Kasumi-1 (cell line): ENCODE data around the gene SCNN1G.
"Not testable (repeated sequence)": the region's sequence is repeated elsewhere in the genome, so short reads cannot be mapped to it uniquely, and the experiment has no call there.

Experiments
- DNase-seq, 2 experiments: peaks; one replicate each; lab custom pipeline; 2025; lab: John Stamatoyannopoulos, UW

The SCNN1G gene, protein sequence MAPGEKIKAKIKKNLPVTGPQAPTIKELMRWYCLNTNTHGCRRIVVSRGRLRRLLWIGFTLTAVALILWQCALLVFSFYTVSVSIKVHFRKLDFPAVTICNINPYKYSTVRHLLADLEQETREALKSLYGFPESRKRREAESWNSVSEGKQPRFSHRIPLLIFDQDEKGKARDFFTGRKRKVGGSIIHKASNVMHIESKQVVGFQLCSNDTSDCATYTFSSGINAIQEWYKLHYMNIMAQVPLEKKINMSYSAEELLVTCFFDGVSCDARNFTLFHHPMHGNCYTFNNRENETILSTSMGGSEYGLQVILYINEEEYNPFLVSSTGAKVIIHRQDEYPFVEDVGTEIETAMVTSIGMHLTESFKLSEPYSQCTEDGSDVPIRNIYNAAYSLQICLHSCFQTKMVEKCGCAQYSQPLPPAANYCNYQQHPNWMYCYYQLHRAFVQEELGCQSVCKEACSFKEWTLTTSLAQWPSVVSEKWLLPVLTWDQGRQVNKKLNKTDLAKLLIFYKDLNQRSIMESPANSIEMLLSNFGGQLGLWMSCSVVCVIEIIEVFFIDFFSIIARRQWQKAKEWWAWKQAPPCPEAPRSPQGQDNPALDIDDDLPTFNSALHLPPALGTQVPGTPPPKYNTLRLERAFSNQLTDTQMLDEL

DNA sequence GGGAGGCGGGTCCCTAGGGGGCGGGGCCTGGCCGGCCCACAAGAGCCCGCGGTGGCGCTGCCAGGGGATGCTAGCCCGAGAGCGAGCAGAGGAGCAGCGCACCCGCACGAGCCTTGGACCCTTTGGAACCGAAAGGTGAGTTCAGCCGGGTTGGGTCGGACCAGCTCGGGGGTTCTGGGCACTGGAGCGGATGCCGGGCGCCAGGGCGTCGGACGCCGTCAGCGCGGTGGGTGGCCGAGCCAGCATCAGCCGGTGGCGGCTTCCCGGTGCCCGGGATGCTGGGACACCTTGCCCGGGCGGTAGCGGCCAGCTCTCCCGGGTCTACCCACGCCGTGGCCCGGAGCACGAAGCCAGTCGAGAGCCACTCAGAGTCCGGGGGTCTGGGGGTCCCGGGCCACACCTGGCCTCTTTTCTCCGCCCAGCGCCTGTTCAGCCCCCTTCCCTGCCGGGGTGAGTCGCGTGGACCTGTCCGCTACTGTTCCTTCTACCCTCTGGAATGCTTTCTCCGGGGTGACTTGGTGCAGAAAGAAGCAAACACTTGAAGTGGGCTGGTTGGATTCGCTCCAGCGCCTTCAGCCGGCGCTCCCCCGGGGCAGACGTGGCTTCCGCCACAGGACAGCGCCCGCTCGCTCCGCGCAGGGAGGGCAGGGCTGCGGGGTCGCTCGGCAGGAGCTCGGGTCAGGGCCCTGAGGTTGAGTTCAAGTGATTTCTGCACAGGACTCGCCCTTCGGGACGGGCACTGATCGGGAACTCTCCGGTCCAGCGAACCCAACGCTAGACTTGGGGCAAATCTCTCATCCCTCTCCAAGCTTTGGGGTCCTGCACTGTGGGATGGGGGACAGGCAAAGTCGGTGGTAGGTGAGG, at the start of gene SCNN1G:
SCNN1G (plus strand) TSS at position 67 of the 864 bp plus-strand sequence. CDS start 3,527 bp downstream, outside the sequence.
- DNase-seq, result no peak

DNA sequence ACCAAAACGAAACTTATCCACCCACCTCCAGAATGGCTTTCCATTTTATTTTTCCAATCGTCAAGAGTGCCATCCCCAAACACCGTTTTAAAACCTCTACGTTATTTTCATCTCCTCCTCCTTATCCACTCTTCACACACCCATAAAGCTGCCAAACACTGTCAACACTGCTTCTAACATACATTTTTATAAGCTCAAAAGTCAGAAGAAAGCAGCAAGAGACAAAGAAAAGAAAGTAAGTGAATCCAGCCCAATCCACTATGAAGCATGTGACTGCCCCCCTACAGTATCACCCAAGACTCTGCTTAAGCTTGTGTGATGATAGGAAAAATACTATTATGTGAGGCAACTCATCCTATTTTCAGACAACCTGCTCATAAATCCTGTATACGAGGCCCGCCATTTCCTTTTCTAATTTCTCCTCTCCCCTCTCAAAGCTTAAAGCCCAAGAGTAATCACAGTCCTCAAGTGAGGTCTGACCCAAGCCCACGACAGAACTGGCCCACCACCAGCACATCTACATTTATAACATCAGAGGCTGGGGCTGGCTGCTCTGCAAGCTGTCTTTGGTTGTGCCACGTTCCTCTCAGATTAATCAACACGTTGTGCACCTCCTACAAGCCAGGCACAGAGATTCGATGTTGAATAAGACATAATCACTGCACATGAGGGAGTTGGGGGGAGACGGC, 49.6 kb upstream of the SCNN1G start:
- no peak for DNase-seq

DNA sequence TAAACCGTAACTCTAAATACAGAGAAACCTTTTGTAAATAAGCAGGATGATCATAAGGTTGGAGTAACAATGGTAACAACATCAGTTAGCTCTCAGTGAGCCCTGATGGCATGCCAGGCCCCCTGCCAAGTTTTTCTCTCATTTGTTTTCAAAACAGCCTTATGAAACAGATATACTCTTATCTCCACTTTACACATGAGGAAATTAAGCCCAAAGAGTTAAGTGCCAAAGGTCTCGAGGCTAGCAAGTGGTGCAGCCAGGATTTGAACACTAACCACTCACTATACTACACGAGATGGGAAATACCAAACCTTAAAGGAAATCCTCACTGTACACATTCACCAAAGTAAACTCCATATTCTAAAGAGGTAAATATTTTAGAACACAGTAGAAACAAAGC, 48.3 kb upstream of the SCNN1G start:
- no peak for DNase-seq

DNA sequence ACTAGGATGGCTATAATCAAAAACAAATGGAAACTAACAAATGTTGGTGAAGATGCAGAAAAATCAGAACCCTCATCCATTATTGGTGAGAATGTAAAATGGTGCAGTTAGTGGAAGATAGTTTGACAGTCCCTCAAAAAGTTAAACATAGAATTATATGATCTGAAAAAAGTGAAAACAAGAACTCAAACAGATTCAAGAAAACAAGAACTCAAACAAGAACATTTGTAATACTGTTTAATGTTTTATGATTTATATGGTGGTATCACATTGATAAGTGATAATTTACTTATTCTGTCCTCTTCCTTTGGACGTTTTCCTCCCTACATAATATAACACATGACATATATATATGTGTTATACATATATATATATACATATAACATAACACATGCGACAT, 45.3 kb upstream of the SCNN1G start:
- no peak for DNase-seq

DNA sequence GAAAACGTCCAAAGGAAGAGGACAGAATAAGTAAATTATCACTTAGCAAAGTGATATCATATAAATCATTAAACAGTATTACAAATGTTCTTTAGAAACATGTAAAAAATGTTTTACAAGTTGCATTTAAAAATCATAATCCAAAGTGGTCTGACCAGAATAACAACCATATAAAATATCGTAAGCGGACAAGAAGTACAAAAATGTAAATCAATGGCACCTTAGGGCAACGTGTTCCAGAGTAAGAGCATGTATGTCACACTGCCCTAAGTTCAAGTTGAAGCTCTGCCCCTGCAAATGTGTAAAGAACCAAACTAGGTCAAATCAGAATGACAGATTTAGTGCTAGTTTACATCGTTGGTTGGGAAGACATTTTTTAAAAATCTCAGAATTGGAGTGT, 44.7 kb upstream of the SCNN1G start:
- no peak for DNase-seq

DNA sequence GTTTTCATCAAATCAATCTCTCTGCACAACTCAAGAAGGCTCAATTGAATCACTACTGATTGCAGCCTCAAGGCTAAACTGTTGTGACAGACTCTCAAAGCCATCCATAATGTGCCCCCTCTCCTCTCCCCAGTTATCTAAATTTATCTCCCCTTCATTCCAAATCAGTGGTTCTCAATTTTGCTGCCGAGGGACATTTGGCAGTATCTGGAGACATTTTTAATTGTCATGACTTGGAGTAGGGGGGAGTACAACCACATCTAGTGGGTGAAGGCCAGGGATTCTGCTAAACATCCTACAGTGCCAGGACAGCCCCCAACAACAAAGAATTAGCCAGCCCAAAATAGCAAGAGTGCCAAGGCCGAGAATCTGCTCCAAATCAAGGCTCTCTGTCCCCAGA, 42.4 kb upstream of the SCNN1G start:
- no peak for DNase-seq

DNA sequence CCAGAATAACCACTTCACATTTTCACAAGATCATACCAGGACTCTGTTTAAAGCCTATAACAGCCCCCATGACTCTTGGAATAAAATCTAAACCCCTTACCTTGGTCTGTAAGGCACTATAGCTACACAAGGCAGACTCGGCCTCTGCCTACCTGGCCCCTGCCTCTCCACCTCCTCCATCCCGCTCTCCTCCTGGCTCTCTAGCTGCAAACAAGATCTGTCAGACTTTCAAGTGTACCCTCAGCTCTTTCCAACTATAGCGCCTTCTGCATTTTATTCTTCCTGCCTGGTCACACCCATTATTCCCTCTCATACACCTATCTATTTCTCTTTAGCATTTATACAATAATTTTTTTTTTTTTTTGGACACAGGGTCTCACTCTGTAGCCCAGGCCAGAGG, 41.5 kb upstream of the SCNN1G start:
- no peak for DNase-seq

DNA sequence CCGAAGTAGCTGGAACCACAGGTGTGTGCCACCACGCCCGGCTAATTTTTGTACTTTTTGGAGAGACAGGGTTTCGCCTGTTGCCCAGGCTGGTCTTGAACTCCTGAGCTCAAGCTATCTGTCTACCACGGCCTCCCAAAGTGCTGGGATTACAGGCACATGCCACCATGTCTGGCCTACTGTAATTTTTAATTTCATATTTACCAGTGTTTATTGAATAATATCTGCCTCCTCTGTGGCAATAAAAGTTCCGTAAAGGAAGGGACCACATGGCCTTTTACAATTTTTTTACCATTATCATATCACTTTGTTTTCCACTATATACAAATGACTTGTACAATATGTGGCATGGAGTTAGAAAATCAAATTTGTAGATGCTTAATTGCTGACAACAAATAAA, 41.0 kb upstream of the SCNN1G start:
- no peak for DNase-seq

DNA sequence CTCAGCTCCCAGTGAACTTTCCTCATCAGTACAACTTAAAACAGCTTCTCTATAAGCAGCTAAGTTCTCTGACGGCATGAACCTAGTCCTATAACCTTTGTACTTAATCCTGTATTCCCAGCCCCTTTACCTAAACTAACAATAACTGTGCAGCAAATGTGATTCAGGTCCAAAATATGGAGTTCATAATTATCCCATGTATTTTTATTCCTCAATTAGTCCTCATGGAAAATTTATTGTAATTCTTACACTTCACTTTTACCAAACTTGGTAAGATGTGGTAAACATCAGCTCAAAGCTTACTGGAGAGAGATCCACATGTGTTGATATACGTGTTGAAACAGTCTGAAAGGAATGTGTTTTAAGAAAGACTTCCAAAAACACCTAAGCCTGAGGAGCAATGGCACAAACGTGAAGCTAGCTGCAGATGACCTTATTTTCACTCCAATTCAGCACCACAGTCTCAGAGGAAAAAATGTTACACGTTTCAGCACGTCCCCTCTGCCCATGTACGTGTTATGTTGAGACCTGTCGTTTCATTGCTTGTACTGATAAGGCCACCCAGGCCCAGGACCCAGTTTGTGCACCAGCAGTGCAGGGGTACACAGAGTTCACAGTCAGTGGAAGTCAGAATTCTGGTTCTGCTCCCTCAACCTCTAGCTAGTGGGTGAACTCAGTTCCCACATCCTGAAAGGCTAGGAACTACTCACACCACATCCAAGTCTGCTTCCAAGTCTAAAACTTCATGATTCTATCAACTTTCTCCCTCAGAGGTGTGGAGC, 40.4 kb upstream of the SCNN1G start:
- no peak for DNase-seq

DNA sequence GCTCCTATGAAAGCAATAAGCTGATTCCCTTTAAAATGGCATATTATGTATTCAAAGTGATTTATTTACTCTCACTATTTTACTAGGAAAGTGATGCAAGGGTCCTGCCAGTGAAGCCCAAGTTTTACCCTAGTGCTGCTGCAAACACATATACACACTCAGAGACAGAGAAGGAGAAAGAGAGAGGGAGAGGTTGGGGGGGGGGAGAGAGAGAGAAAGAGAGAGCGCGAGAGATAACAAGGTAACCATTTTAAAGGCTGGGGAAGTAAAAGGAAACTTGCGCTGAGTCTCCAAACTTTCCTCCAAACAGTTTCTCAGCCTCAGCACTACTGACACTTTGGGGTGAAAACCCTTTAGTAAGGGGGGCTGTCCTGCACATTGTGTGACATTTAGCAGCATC, 39.2 kb upstream of the SCNN1G start:
- DNase-seq, result no peak

DNA sequence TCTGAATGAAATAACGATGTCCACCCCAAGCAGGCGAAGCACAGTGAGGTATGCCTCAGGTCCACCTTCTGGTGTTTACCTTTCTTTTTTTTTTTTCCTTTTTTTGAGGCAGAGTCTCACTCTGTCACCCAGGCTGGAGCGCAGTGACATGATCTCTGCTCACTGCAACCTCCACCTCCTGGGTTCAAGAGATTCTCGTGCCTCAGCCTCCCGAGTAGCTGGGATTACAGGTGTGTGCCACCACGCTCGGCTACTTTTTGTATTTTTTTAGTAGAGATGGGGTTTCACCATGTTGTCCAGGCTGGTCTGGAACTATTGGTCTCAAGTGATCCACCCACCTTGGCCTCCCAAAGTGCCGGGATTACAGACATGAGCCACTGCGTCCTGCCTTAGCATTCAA, 38.2 kb upstream of the SCNN1G start:
- DNase-seq, result not testable (repeated sequence)

DNA sequence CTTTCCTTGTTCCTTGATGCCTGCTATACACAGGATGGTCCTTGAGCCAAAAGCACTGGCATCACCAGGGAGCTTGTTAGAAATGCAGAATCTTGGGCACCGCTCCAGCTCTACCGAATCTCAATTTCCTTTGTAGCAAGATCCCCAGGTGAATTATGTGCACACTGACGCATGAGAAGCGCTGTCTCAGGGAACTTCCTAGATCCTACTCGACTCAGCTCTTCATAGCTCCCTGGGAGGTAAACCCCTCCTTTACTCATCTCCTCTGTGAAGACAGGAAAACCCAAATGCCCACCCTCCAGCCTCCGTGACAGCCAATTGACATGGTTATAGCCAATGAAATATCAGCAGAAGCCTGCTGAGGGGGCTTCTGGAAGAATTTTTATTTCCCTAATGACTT, 37.4 kb upstream of the SCNN1G start:
- DNase-seq, result no peak

DNA sequence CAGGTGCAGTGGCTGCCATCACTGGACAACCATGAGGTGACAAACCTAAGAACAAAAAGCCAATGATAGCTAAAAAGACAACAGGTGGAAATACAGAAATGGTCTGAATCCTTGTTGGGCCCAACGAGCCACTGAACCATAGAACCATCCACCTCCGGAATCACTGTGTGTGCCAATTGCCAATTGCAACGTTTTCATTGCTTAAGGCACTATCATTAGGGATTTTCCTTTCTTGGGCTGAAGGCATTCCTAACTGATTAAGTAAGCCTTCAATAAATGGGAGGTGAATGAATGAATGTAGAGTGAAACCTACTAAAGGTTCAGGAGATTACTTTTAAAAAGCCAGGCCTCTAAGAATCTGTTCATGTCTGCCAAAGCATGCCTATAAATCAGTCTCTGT, 36.9 kb upstream of the SCNN1G start:
- DNase-seq, result no peak

DNA sequence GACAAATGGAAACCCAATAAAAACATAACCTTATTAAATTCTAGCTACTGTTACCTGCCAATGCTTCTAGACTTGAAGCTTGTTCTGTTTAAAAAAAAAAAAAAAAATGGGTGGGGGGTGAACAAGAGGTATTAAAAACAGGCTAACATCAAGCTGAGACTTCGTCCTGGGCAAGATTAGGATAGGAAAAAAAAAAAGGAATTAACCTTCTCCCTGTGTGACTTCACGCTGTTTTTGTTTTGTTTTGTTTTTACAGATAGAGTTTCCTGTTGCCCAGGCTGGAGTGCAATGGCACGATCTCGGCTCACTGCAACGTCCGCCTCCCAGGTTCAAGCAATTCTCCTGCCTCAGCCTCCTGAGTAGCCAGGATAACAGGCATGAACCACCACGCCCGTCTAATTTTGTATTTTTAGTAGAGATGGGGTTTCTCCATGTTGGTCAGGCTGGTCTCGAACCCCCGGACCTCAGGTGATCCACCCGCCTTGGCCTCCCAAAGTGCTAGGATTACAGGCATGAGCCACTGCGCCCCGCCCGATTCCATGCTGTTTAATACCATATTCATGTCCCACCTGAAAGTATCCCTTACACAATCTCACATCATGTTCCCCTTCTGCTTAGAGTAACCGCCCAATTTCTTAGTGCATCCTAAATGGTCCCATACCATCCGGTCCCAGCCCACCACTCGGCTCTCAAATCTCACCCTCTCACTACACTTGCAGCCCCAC, 35.5 kb upstream of the SCNN1G start:
- DNase-seq, result no peak

DNA sequence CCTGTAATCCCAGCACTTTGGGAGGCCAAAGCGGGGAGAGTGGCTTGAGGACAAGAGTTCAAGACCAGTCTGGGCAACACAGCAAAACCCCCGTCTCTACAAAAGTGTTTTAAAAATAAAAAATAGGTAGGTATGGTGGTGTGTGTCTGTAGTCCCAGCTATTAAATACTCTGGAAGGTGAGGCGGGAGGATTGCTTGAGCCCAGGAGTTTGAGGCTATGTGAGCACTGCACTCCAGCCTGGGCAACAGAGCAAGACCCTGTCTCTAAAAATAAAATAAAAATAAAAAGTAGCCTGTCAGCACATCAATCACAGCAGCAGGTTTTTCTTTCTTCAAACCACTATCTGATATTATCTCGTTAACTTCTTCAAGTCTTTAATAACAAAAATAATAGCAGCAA, 34.9 kb upstream of the SCNN1G start:
- DNase-seq, result no peak

DNA sequence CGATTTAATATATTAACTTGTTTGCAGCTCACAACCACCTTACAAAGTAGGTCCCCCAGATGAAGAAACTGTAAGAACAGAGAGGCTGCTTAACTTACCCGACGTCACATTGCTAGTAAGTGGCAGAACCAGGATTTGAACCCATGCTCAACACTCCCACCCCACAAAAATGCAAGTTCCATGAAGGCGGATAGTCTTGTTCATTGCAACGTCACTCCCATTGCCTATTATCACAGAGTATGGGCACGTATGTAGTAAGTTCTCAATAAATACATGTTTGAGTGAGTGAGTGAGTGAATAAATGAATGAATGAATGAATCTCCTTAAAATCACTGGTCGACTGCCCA, 34.4 kb upstream of the SCNN1G start:
- DNase-seq, result no peak

DNA sequence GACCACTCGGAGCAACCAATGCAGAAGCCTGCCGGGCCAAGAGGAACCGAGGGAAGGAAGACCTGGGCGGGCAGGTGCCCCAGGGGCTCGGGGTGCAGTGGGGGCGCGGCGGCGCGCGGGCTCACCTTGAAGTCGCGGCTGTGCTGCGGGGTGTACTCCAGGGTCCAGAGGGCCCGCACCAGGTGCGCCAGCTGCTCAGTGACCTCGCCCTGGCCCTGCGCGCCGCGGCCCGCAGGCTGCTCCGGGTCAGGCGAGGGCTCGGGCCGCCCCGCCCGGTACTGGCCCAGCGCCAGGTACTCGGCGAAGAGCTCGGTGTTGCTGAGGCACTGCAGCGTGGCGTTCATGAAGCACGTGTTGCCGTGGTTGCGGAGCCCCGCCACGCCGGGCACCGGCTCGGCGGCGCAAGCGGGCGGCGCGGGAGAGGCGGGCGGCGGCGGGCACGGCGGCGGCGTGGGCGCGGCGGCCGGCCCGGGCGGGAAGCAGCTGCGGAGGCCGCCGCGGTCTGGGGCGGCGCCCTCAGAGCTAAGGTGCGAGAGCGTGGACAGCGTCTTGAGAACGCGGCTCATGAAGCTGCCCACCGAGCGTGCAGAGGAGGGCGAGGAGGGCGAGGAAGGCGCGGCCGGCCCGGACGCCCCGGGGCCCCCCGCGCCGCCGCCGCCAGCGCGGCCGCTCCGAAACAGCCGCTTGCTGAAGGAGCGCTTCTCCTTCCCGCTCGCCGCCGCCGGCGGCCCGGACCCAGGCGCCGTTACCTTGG, 33.9 kb upstream of the SCNN1G start:
- no peak for DNase-seq

DNA sequence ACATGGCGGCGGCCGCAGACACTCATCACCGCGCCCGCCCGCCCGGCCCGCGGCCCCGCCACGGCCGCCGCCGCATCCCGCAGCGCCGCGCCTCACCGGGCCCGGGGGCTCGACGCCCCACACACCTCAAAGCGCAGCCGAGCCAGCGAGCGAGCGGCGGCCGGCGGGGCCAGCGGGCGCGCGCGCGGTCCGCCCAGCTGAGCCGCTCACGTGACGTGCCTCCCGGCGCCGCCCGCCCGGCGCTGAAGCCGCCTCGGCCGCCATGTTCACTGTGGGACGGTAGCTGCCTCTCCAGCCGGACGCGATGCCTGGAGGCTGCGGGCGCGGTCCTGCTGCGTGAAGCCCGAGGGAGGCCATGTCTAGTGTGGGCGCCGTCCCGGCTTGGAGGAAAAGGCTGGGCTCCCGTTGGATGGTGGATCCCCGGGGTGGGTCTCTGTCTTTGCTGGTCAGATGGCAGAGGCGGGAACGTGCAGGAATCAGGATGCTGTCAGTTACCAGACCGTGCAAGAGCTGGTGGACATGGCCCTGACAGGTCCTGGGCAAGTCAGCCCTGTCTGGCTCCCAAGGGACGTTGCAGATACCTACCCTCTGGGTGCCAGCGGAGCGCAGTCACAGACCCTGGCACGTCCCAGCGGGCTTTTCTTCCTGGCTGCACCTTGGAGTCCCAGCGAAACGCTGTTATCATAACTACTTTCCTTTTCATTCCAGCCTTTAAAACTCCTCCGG, 33.1 kb upstream of the SCNN1G start, which contains the start of gene USP31:
USP31 (minus strand) TSS at position 186 of the 726 bp plus-strand sequence; CDS start at position 4, 182 bp downstream.
- DNase-seq, result peak; percentile 64 to 69

DNA sequence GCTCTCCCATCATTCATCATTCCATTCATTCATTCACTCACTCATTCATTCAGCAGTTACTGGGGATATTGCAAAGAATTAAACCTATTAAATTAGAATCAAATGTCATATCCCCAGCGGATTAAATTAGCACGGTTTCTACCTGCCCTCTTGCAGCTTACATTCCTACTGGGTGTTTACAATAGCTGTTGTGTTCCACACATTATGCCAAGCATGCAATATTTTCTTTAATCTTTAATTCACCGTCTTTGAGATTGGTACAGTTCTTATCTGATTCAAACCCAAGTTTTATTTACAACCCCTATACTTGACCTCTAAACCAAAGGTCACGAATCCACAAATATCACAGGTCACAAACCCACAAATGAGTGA, 32.6 kb upstream of the SCNN1G start:
- no peak for DNase-seq
